Measurements from ENCODE around the gene PEX19. TPM values are rescaled to one million over a fixed set of nuclear protein-coding genes. Genes with fewer than 3 reads are reported as not detected.
"Not testable (repeated sequence)": the region's sequence is repeated elsewhere in the genome, so short reads cannot be mapped to it uniquely, and the experiment has no call there.

The PEX19 gene, protein sequence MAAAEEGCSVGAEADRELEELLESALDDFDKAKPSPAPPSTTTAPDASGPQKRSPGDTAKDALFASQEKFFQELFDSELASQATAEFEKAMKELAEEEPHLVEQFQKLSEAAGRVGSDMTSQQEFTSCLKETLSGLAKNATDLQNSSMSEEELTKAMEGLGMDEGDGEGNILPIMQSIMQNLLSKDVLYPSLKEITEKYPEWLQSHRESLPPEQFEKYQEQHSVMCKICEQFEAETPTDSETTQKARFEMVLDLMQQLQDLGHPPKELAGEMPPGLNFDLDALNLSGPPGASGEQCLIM
- polyA plus RNA-seq (2013, experiment 1 of 2; ENCODE audit: insufficient read length) = 36.8 TPM
- polyA plus RNA-seq (2013, experiment 2 of 2; ENCODE audit: insufficient read length) = 29.6 TPM

GRCh38 chr1:160284782-160285344, at the start of gene PEX19:
PEX19 (minus strand) TSS chr1:160285133; CDS start chr1:160285124, 9 bp downstream.
- DNase-seq = peak; percentile 93

DNA sequence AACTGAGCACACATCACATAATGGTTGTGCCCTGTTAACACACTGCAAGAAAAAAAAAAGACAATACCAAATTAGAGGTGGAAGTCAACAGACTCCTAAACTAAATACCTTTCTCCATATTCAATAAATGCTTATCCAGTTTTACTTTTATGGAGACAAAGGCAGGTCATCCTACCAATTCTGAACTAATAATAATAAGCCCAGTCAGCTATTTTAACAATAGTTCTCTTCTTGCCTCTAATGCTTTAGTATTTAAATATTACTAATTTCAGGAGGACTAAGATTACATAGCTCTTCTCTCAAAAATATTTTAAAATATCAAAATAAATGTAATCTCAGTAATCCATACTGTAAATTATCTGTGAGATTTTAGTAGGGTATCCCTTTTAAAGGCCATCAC, 47.6 kb upstream of the PEX19 start:
- no peak for DNase-seq

DNA sequence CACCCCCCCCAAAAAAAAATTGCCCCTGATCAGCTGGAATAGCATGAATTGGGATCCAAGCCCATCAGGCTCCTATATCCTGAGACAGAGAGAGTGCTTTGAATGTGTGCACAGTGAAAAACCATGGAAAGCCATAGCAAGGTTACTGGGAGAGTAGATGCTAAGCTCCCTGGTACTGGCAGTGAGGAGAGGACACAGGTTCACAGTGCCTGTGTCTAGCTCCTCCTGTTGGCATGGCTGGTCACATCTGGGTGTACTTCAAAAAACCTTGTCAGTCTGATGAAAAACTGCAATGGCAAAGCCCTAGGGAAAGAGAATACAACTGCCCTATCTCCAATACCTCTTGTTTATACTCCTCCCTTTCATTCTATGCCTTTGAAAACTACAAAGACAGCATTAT, 45.2 kb upstream of the PEX19 start:
- no peak for DNase-seq

GRCh38 chr1:160328184-160328583, 43.3 kb upstream of the PEX19 start:
- DNase-seq = no peak

GRCh38 chr1:160326418-160326817, 41.5 kb upstream of the PEX19 start:
- DNase-seq = no peak

GRCh38 chr1:160325252-160325651, 40.3 kb upstream of the PEX19 start:
- DNase-seq = no peak

GRCh38 chr1:160322831-160323230, 37.9 kb upstream of the PEX19 start:
- DNase-seq = no peak

- DNase-seq = no peak
These were observed 30.4 kb upstream of the PEX19 start for GRCh38 chr1:160315359-160315758.

DNA sequence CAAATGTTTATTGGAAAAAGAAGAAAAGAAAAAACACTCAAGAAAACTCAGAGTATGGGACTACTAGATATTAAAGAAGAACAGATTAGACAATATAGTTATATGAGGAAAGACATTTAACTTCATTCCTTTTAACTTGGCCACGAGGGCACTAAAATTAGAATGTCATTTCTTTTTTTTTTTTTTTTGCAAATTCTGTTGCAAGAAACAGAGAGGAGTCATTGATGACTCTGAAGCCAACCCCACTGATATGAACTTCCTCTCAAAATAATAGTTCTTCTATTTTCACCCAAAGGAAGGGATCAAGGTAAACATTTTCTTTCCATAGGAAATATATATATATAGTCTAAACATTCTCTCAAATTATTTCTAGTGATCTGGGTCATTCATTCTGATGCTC, 24.6 kb upstream of the PEX19 start:
- DNase-seq = no peak

- peak; percentile 41 for DNase-seq
These were observed 24.2 kb upstream of the PEX19 start for GRCh38 chr1:160309185-160309557.

GRCh38 chr1:160308451-160309184, 23.7 kb upstream of the PEX19 start:
- no peak for DNase-seq

DNA sequence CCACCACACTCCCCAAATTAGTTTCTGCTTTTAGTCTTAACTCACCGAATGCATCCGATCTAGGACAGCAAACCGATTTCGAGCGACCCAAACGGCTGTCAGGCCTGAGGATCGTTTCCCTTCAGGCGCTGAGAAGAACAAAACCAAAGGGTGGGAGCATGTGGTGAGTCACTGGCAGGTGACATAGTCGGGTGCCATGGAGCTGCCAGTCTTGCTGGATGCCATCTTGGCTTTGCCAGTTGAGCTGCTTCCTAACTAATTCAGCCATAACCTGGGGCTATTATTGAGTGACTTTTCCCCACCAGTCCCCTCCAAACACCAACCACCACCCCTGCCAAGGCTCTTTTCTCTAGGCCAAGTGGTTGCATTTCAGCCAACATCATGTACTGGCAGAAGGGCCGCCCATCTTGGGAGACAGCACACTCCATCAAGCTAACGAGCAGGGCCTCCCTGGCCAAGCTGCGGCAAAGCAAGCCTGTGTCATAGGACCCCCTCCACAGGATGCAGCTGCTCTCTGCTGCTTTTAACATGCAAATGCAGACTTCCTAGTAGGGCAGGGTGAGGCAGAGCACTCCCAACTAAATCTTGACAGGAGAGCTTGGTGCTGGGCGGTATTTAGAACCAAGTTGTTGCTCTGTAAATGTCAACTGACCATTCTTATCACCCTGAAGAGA, 22.3 kb upstream of the PEX19 start:
- no peak for DNase-seq

DNA sequence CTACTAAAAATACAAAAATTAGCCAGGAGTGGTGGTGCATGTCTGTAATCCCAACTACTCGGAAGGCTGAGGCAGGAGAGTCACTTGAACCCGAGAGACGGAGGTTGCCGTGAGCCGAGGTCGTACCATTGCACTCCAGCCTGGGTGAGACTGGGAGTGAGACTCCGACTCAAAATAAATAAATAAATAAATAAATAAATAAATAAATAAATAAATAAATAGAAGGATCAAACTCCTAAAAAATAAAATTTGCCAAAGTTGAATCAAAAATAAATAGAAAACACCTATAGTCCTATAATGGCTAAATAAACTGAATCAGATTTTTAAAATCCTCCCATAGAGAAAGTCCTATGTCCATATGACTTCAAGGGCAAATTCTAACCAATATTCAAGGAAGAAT, 15.2 kb upstream of the PEX19 start:
- DNase-seq = no peak

GRCh38 chr1:160296036-160296435, 11.1 kb upstream of the PEX19 start:
- DNase-seq = no peak

- DNase-seq = no peak
These were observed 8.4 kb upstream of the PEX19 start for GRCh38 chr1:160293020-160293968.

GRCh38 chr1:160291248-160292220, 6.6 kb upstream of the PEX19 start:
- DNase-seq = peak; percentile 60

GRCh38 chr1:160287769-160288168, 2.8 kb upstream of the PEX19 start:
- not testable (repeated sequence) for DNase-seq

DNA sequence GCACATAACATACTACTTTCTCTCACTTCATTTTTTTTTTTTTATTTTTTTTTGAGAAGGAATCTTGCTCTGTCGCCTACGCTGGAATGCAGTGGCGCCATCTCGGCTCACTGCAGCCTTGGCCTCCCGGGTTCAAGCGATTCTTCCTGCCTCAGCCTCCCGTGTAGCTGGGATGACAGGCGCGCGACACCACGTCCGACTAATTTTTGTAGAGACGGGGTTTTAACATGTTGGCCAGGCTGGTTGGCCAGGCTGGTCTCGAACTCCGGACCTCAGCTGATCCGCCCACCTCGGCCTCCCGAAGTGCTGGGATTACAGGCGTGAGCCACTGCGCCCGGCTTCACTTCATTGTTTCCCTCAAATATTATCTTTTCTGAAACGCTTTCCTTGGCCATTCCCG, 573 bp upstream of the PEX19 start:
- no peak for DNase-seq

- DNase-seq = peak; percentile 42
These were observed 632 bp downstream of the PEX19 start for GRCh38 chr1:160284220-160284781.

DNA sequence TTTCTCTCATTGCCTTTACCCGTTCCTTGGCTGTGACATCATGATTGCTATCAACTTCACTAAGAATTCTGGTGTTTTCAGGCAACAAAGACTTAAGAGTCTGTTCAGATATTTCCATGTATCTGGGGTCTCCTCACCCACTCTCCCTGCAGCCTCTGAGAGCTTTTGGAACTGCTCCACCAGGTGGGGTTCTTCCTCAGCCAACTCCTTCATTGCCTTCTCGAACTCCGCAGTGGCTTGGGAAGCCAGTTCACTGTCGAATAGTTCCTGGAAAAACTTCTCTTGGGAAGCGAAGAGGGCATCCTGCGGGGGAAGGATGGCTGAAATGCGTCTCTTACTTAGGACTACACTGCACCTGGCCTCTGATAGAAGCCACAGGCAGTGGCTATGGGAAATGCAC, 2.1 kb downstream of the PEX19 start:
- DNase-seq = no peak

All from fibroblast of skin of back (primary cell).